Limb (tissue), 2 donors: ENCODE data around the gene CNNM1.

Experiments used
- DNase-seq, 2 donors: peaks; one replicate each; pipeline ENCODE4 v3.0.0-alpha.2; 2016; ENCODE audit errors: extremely low spot score in 2 of 2

CNNM1 gene

DNA sequence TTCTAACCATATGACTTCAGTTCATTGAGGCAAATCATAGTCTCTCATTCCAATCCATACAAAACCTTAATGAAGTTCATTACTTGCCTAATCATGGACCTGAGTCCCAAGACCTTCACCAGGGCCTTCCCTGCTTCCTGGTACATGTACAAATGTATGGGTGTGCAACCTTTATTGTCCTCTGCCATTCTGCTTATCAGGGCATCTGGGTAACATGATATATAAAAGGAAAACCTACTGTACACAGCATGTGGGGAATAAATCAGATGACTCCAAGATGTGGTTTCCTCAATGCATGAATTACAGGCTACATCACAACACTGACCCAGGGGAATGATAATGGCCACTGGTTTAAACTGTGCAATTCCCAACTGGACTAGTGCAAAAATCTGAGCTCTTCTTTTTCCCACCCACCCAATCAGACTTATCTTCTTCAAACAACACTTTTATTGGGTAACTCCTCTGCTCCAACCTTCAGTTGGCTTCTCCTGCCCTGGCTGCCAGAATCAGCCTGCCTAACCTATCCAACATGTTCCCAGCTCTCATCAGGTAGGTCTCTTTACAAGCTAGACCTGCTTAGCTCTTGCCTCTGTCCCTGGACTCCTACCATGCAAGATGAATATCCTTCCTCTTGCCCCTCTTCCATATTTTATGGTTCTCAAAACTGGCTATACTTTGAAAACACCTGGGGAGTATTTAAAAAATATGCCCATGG is 89.9 kb downstream of the CNNM1 start:
- no peak for DNase-seq

DNA sequence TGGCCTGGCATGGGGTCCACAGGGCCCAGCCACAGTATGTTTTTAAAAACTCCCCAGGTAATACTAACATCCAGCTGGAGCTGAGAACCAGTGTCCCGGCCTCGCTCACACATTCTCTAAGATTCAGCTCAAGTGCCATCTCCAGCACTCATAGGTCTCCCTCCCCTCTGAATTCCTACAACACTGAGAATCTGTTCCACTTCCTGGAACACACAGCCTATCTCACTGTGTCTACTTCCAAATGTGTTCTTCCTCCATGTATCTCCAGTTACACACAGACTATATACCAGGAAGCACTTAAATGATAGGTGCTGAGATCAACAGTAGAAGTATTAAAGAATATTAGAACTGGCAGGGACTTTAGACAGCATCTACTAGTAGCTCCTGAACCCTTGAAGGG is 90.5 kb downstream of the CNNM1 start:
- no peak for DNase-seq

DNA sequence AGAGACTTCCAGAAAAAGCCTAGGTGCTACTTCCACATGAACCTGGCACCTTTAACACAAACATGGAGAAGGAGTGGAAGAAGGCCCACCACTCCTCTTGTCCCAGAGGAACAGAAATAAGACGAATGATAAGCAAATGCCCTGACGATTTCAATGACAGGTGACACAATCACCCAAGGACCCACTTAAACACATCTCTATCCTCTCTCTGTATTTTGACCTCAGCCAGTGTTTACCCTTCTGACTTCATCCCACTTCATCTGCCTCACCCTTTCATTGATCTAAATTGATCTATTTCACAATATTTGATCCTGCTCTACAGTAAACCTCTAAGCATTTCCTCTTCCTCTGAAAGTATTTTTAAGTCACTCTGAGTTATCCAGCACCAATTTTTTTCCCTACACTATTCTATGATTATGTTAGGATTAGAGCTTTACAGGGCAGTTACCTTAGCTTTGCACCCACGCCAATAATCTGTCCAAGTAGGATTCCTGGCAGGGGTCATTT is 92.1 kb downstream of the CNNM1 start:
- no peak for DNase-seq

- DNase-seq: no peak
Observed at GRCh38 chr10:99422529-99423096, 93.5 kb downstream of the CNNM1 start.

- no peak for DNase-seq
Observed at GRCh38 chr10:99424656-99425055, 95.5 kb downstream of the CNNM1 start.

DNA sequence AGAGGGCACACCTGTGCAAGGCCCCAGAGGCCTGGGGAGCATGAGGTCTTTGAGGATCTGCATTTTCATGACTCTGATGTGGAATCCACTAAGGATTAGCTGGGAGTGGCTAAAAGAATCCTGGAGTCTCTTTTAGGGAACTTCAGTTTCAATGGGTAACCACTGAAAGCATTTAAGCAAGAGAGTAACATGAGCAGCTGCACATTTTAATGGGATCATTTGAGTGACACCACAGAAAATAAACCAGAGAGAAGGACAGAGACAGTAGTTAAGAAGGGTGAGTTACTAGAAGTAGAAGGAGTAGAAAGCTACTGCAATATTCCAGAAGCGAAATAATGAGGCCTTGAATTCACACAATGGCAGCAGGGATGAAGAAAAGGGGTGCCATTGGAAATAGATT is 96.0 kb downstream of the CNNM1 start:
- no peak for DNase-seq

- no peak for DNase-seq
Observed at GRCh38 chr10:99426689-99427088, 97.5 kb downstream of the CNNM1 start.

DNA sequence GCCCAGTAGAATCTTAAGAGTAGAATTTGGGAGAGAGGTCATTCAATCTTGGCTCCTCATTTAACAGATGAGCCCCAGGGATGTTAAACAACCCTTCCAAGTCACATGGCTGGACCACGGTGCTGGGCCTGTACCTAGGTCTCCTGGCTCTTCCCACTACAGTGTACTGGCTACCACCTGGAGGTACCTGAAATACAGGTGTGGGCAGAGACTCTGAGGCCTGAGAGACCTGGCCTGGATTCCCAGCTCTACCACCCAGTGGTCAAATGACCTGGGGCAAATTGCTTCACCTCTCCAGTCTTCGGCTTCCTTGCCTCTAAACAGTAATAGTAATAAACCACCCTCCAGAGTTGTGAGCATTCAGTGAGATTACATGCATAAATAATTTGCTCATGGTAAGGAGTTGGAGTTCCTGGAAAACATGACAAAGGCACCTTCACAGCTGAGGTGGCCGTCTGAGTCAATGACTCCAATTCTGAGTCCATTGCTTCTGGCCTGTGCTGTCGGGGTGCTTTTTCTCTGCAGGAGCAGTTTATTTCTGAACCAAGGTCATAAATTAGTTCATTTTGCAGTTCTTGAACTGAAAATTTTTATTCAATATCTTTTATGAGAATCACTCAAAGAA is 98.5 kb downstream of the CNNM1 start:
- no peak for DNase-seq

GRCh38 chr10:99429517-99430095 is 100.5 kb downstream of the CNNM1 start:
- no peak for DNase-seq

GRCh38 chr10:99430116-99430450 is 100.9 kb downstream of the CNNM1 start:
- no peak for DNase-seq

GRCh38 chr10:99430451-99431189 is 101.5 kb downstream of the CNNM1 start, which contains the start of gene GOT1:
GOT1 (minus strand) TSS chr10:99430624; CDS start chr10:99430565, 59 bp downstream.
- peak; percentile 94 to 99 for DNase-seq

GRCh38 chr10:99431190-99431760 is 102.1 kb downstream of the CNNM1 start:
- DNase-seq: no peak

DNA sequence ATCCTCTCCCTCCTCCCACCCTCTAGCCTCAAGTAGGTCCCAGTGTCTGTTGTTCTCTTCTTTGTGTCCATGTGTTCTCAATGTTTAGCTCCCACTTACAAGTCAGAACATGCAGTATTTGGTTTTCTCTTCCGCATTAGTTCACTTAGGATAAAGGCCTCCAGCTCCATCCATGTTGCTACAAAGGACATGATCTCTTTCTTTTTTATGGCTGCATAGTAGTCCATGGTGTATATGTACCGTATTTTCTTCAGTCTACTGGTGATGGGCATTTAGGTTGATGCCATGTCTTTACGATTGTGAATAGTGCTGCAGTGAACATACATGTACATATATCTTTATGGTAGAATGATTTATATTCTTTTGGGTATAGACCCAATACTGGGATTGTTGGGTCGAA is 102.9 kb downstream of the CNNM1 start:
- DNase-seq: no peak

DNA sequence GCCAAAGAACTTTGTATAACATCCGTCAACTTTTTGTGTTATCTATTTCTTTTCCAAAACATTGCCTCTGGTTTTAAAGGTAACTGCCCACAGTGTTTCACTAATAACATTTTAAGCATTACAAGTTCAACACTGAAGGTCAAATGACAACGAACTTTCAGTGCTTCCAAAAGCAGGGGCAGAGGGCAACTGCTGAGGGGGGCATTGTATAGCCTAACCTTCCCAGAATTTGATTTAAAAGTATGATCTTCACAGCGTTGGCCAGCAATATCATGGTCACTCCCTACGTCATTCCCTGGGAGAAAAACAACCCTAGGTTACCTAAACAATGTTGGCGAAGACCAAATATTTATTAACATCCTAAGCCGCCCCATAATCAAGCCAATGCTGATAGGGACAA is 103.7 kb downstream of the CNNM1 start:
- DNase-seq: no peak

- no peak for DNase-seq
Observed at GRCh38 chr10:99433378-99434020, 104.3 kb downstream of the CNNM1 start.

- peak in 1 of 2 donors; percentile 75 for DNase-seq
Observed at GRCh38 chr10:99435986-99436638, 107.0 kb downstream of the CNNM1 start.

- DNase-seq: no peak
Observed at GRCh38 chr10:99438890-99439289, 109.7 kb downstream of the CNNM1 start.

- no peak for DNase-seq
Observed at GRCh38 chr10:99442394-99442793, 113.2 kb downstream of the CNNM1 start.

DNA sequence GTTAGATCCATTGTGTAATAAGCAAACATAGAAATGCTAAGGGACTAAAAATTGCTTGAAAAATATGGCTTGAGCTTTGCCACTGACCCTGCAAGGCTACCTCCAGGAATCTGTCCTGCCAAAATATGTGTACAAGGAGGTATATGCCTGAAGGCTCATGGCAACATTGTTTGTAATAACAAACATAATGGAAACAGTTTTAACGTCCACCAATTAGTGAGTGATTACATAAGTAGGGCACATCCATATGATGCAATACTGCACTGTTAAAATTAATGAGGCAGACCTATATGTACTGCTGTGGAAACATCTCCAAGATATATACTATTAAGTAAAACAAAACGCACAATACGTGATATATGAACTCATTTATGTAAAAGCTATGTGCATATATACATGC is 114.3 kb downstream of the CNNM1 start:
- no peak for DNase-seq
